Femur (tissue), 1 donor: Measurements from ENCODE around the gene TNFRSF9.
A peak's percentile ranks its signal among the peaks of the same experiment; 100 is the strongest.
"Not testable (repeated sequence)": the region's sequence is repeated elsewhere in the genome, so short reads cannot be mapped to it uniquely, and the experiment has no call there.

Experiments used
- DNase-seq: peaks from one replicate; pipeline ENCODE4 v3.0.0-alpha.2; 2017

The TNFRSF9 gene

DNA sequence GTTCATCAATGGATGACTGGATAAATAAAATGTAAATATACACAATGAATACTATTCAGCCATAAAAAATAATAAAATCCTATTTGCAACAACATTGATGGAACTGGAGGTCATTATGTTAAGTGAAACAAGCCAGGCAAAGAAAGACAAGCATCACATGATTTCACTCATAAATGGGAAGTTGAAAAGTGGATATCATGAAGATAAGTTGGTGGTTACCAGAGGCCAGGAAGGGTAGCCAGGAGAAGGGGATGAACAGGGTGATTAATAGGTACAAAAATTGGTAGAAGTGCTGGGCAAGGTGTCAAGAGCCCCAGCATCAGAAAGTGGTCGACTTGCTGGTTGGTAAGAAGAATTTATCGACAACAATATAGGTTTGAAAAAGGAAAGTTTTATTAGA lies 19.5 kb upstream of the TNFRSF9 start:
- DNase-seq, result no peak

DNA sequence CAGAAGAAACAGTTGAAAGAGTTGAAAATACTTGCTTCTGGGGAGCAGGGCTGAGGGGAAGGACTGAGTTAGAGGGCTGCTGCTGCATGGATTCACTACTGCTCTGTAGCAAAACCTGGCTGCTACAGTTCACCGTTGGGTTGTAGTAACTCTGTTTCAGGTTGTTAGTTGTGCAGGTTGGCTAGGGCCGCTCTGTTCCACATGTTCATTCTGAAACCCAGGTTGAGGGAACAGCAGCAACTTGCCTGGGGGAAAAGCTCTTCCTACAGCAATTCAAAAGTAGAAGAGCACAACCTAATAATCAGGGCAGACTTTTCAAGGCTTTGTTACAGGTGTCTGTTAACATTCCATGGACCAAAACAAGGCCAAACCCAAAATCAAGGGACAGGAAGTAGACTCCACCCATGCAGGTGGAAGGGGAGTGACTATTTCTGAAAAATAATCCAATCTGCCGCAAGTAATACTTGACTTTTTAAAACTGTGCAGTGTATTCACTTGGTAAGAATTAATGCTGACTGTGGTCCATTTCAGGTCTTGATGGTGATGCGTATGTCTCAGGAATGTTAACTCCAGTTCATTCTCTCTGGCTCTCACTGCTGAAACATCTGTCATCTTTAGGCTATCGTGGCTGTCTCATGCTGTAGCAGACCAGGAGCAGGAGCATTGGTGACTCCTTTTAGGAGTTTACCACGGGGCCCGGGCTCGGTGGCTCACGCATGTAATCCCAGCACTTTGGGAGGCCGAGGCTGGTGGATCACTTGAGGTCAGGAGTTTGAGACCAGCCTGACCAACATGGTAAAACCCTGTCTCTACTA lies 15.8 kb upstream of the TNFRSF9 start:
- DNase-seq, result no peak

DNA sequence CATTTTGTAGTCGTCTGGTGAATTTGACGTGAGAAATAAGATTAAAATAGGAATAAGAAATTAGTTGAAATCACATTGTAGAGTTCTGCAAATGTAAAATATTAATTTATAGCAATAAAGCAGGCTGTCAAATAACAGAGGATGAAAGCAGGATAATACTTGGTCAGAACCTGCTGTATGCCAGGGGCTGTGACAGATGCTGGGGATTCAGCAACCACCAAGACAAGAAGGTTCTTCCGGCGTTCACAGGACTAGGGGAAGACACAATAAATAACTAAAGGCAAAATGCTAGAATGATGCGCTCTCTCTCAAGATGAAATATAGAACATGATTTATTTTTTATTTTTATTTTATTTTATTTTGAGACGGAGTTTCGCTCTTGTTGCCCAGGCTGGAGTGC lies 14.0 kb upstream of the TNFRSF9 start:
- DNase-seq, result no peak

DNA sequence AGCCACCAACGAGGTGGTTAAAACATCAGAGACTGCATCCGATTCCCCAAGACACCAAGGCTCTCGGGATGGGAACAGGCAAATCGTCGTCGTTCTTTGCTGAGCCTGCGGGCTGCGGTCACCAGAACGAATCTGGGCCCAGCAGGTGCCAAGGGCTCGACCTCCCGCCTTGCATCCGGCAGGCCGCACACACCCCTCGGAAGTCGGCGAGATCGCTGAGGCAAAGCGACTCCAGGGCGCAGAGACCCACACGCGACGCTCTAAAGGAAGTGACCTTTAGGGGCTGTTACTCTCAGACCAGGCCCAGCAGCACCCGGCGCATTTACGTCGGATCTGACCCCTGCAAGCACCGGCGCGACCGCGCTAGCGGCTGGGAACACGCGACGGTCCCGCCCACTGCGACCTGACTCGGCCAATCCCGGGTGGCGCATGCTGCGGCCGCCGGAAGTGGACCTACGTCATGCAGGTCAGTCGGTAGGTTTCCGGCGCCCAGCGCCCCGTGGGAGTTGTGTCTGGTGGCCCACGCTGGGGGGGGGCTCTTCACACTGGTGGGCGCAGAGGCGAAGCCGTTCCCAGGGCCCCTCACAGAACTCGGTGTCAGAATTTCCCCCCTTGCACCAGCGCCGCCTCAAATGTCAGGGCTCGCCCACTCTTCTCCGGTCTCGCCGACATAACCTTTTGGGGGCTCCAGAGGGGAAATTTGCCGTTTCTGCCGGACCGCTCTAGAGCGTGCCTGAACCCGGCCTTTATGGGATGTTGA lies 13.4 kb upstream of the TNFRSF9 start:
- peak; percentile 95 for DNase-seq

DNA sequence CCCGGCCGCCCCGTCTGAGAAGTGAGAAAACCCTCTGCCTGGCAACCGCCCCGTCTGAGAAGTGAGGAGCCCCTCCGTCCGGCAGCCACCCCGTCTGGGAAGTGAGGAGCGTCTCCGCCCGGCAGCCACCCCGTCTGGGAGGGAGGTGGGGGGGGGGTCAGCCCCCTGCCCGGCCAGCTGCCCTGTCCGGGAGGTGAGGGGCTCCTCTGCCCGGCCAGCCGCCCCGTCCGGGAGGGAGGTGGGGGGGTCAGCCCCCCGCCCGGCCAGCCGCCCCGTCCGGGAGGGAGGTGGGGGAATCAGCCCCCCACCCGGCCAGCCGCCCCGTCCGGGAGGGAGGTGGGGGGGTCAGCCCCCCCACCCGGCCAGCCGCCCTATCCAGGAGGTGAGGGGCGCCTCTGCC lies 12.2 kb upstream of the TNFRSF9 start:
- DNase-seq, result not testable (repeated sequence)

DNA sequence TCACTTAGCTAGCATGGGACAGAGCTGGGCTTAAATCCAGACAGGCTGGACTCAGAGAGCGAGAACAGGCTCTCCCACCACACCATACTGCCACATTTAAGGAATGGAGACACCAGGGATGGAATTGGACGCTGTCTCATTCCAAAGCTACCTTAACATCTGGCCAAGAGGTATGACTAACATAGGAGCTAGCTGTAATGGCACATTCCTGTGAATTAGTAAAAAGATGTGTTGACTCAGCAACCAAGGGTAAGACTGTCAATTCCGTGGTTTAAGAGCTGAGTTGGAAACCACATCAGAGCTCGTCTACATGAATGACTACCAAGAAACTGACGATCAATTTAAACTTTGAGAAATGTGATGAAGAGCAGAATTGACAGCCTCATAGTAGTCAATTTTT lies 8.3 kb upstream of the TNFRSF9 start:
- DNase-seq, result no peak

DNA sequence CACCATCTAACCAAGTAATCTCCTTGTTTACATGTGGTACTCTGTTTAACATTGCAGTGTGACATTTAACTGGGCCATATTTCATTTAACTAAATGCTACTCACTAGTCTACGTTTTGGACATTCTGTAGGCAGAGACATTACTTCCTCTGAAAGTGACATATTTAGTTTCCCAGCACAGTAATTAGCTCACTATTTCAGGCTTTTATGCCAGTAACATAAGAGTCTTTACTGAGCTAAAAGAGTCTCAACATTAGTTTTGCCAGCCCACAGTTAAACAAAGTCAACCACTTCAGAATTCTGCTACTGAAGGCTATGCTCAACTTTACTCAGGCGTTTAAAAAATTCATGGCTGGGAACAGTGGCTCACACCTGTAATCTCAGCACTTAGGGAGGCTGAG lies 2.6 kb upstream of the TNFRSF9 start:
- no peak for DNase-seq

DNA sequence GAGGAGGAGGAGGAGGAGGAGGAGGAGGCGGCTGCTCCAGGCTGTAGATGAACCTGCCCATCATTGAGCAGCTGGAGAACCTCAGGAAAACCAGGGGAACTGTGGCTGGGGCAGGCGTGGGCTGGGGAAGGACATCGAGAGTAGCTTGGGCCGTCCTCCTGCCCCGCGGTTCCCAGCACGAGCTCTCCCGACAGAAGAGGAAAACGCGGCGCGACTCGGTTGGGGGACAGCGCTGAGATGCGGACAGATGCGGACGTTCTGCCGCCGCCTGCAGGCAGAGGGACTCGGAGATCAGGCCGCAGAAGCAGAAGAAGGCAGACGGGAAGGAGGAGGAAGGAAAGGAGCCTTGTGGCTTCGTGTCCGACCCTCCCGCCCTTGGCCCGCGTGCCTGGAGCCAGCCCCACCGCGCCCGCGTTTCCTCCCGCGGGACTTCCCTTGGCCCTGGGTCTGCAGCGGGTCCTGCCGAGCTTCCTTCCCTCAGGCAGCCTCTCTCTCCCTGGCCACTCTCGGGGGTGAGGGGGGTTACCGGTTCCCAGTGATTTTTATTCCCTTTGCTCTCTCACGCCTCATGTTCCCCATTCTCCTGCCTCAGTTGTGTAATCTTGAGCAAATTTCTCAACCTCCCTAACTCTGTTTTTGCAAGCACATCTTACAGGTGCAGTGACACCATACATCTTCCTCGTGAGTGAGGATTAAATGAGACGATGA lies 1.7 kb upstream of the TNFRSF9 start:
- DNase-seq, result peak; percentile 76

DNA sequence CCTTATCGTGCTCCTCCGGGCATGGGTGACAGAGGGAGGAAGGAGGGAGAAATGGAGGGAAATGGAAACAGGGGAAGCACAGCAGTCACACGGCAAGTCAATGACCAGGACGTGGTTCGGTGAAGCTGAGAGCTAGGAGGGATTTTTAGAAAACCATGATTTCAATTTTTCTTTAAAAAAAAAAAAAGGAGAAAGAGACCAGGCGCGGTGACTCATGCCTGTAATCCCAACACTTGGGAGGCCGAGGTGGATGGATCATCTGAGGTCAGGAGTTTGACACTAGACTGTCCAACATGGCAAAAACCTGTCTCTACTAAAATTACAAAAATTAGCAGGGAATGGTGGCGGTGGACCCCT lies 776 bp upstream of the TNFRSF9 start:
- DNase-seq, result no peak

DNA sequence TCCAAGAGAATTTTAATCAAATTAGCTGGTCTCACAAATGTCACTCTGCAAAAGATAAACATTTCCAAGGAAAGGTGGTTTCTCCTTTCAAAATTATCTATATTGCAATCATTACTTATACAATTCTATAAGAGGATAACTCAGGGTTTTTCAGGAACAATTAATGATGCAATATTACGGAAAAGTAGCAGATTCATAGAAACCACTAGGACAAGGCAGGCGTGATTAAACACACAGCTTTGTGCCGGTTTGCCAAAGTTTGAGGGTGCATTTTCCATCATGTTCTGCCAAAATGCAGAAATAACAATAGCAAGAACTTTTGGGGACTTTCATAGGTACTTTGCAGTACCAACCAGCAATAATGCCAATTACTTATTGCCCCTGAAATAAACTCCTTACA lies 605 bp downstream of the TNFRSF9 start:
- no peak for DNase-seq

DNA sequence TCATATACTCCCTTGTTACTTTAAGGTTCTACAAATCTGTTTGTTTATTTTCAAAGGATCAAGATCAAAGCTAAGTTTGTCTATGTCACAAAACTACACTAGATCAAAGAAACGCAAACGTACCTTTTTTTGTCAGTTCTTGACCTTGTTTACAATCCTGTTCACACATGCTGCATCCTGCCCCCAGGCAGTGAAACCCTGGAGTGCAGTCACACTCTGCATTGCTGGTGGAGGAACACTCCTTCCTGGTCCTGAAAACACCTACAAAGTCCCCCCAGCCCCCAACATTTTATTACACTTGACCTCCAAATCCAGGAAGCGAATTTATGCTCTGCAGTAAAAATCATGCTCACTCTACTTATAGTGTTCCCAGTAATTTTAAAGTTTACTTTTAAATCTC lies 2.6 kb downstream of the TNFRSF9 start:
- DNase-seq, result no peak

DNA sequence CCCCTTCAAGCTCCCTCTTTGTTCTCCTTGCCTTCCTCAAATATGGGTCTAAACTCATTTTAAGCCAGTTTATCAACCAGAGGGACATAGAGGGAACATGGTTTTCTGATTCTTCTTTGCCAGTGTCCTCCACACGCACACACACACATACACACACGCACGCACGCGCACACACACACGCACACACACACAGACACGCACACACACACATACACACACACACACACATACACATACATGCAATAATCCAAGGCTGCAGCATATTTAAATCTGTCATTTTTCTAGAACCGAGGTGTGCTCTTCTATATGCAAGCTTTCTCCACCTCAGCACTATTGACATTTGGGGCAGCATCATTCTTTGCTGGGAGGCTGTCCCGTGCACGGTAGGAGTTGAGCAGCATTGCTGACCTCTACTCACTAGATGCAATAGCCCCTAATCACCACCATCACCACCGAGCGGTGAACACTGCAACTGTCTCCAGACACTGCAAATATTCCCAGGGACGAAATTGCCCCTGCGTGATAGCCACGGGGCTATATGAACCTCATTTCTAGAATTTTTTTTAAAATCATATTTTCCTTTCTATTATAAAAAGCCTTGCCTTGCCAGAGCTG lies 8.0 kb downstream of the TNFRSF9 start:
- no peak for DNase-seq

DNA sequence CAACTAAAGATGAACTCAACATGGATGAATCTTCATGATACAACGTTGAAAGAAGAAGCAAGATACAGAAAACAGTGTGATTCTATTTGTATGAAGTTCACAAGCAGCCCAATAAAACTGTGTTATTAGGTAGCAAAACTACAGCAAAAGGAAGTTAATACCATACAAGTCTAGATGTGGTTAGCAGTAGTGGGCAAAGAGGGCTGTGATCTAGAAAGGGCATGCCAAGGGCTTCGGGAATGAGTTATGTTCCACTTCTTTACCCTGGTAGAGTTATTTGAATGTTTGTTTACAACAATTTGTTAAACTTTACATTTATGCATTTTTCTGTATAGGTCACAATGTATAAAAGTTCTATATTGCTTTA lies 9.2 kb downstream of the TNFRSF9 start:
- DNase-seq, result no peak

DNA sequence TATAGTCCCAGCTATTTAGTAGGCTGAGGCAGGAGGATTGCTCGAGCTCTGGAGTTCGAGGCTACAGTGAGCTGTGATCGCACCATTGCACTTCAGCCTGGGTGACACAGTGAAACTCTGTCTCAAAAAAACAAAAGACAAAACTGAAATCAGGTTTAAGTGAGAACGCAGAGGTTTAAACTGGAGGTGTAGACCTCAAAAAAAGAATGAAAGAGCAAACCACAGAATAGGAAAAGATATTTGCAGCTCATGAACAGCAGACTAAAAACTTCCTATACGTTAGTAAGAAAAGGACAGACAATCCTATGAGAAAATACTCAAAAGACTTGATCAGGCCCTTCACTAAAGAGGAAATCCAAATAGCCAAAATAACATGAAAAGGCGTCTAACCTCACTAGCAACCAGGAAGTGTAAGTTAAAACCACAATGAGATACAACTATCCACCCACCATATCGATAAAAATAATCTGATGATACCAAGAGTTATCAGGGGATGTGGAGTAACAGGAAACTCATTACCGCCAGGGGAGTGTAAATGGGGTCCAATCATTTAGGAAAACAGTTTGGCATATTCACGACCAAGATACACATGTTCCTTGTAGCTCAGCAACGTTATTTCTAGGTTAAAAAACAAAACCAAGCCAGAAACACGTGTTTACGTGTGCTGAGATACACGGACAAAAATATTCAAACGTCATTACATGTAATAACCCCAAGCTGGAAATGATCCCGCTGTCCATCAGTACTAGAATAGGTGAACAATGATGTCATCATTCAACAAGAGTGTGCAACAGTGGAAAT lies 9.8 kb downstream of the TNFRSF9 start:
- no peak for DNase-seq

DNA sequence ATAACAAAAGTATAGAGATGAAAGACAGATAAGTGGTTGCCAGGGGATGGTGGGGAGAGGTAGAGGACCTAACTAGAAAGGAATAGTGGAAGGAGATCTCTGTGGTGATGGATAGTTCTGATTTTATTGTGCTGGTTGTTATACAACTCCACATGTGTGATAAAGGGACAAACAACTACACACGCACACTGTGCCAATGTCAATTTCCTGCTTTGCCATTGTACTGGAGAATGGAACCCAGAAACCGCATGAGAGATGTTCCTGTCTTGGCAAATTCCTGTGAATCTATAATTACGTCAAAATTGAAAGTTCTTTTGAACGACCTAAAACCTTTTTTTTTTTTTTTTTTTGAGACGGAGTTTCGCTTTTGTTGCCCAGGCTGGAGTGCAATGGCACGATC lies 11.0 kb downstream of the TNFRSF9 start:
- no peak for DNase-seq

DNA sequence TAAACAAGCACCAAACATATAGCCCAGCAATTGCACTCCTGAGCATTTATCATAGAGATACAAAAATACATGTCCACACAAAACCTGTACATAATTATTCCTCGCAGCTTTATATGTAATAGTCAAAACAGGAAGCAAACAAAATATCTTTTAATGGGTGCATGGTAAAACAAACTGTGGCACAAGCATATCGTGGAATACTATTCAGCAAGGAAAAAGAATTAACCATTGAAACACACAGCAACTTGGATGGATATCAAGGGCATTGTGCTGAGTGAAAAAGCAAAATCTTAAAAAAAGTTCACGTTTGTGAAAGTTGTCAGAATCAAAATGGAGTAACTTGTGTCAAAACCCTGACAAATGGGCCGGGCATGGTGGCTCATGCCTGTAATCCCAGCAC lies 12.4 kb downstream of the TNFRSF9 start:
- no peak for DNase-seq

DNA sequence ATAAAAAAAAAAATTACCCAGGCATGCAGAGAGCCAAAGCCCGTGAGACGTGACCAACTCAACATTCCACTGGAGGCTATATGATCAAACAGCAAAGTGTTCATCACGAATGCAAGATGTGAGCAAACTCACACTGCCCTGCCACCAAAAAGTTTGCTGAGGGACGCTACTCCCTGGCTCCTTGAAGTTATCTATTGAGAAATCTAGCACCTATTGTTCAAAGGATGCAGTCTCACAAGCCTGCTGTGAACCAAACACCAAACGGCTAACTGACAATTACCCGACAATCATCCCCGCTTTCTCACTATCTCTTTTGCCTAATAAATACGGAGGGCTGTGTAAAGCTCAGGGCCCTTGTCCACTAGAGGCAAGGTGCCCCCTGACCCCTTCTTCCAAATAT lies 13.6 kb downstream of the TNFRSF9 start:
- DNase-seq, result not testable (repeated sequence)

DNA sequence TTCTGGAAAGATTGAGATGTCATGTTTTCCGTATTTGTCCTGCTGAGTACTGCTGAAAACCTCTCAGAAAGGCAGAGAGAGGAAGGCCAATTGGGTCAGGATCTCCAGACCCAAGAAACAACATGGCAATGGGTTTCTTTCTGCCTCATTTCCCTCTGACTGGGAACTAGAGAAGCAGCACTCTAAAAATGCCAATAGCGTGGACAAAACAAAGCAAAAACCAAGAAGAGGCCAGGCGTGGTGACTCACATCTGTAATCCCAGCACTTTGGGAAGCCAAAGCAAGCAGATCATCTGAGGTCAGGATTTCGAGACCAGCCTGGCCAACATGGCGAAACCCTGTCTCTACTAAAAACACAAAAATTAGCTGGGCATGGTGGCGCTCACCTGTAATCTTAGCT lies 18.3 kb downstream of the TNFRSF9 start:
- no peak for DNase-seq

DNA sequence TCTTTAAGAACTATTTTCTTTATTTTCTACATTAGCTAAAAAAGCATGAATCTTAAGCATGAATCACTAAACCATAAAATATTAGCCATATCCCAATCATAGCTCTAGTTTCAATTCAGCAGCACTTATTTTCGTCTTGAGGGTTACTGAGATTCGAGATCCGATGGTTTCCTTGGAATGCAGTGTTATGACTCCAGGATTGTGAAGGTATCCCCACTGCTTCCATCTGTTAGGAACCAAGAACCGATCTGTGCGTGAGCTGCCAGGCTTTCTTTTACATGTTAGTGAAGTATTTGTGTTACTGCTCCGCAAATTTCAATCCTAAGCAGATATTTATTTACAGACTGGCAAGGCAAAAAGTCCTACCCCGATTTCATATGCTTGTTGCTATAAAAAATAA lies 18.8 kb downstream of the TNFRSF9 start:
- DNase-seq, result no peak

DNA sequence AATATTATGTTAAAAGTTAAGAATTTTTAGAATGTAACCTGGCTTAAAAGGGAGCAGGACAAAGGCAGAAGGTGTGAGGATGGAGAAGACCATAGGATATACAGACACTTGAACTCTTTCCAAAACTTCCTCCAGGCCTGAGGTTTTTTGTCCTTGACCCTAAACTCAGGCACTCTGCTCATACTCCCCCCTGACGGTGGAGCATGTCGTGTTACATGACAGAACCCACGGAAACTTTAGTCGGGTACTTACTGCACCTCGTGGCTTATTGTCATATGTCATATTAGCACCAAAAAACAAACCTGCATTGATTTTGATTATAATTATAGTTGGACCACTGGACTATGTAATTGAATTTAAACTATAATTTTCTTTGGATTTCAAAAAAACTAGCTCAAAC lies 20.8 kb downstream of the TNFRSF9 start:
- no peak for DNase-seq

DNA sequence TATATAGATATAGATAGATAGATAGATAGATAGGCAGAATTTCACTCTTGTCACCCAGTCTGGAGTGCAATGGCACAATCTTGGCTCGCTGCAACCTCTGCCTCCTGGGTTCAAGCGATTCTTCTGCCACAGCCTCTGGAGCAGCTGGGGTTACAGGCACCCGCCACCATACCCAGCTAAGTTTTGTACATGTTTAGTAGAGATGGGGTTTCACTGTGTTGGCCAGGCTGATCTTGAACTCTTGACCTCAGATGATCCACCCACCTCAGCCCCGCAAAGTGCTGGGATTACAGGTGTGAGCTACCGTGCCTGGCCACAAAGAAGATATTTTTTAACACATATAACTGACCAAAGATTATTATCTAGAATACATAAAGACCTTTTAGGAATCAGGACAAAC lies 22.7 kb downstream of the TNFRSF9 start:
- DNase-seq, result not testable (repeated sequence)

DNA sequence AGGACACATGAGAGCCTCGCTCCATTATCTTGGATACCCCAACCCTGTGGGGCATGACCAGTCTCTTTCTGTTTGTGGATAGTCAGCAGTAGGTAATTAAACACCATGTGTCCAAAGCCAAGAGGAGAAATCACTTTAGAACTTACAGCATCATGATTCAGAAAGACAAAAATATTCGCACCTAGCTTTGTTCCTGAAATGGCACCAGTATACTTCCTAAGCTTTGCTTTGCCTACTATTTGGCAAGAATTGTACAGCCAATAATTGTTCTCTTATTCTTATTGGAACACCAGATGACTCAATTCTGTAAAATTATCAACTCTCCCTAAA lies 24.2 kb downstream of the TNFRSF9 start:
- no peak for DNase-seq
